HepG2 (cell line): ENCODE data around the gene RBM19. TPM values are rescaled to one million over a fixed set of nuclear protein-coding genes. Genes with fewer than 3 reads are reported as not detected.

Source experiments
- CHCHD3 ChIP-seq: sonication (generic); formaldehyde crosslinking; IDR thresholded peaks from 2 replicates; pipeline ENCODE4 v1.8.0; 2022; ENCODE audit warnings: mild to moderate bottlenecking, missing genetic modification reagents, moderate library complexity
- EHMT2 ChIP-seq: fragments of 200-600 bp; sonication (generic); IDR thresholded peaks from 2 replicates; pipeline ENCODE4 v1.7.0; 2017; ENCODE audit warnings: antibody characterized with exemption, low read depth, low read length, borderline replicate concordance
- FOXA1 ChIP-seq, 2 experiments: fragments of 450-650 bp in 1 of 2; sonication (generic) in 1 of 2; formaldehyde crosslinking in 1 of 2; IDR thresholded peaks; 2 replicates each; pipeline versions ENCODE4 v1.4.0 to v1.6.1; 2016 to 2020; ENCODE audit warnings: missing genetic modification reagents in 1 of 2
- FOXA3 ChIP-seq: IDR thresholded peaks from 2 replicates; pipeline ENCODE4 v1.6.1; 2016; ENCODE audit warnings: missing genetic modification reagents, missing compliant biosample characterization
- GRHL1 ChIP-seq: sonication (generic); formaldehyde crosslinking; conservative IDR thresholded peaks from 2 replicates; pipeline ENCODE4 v1.8.0; 2022; ENCODE audit warnings: missing genetic modification reagents
- HINFP ChIP-seq: sonication (generic); formaldehyde crosslinking; IDR thresholded peaks from 2 replicates; pipeline ENCODE4 v1.4.0; 2020; ENCODE audit warnings: low read depth, mild to moderate bottlenecking, missing genetic modification reagents
- PHF5A ChIP-seq: IDR thresholded peaks from one replicate; pipeline ENCODE4 v1.6.1; 2018; ENCODE audit warnings: low read depth, missing genetic modification reagents; ENCODE audit not compliant: unreplicated experiment
- SP5 ChIP-seq: IDR thresholded peaks from 2 replicates; pipeline ENCODE4 v1.6.1; 2016; ENCODE audit warnings: low read depth, borderline replicate concordance
- ZBTB21 ChIP-seq: sonication (generic); formaldehyde crosslinking; IDR thresholded peaks from 2 replicates; pipeline ENCODE4 v1.4.0; 2020; ENCODE audit warnings: missing genetic modification reagents
- ZMYM4 ChIP-seq: sonication (generic); formaldehyde crosslinking; IDR thresholded peaks from 2 replicates; pipeline ENCODE4 v1.8.1; 2023; ENCODE audit warnings: mild to moderate bottlenecking, missing genetic modification reagents
- ZNF138 ChIP-seq: sonication (generic); formaldehyde crosslinking; IDR thresholded peaks from 2 replicates; pipeline ENCODE4 v1.5.0; 2020; ENCODE audit warnings: mild to moderate bottlenecking, low read depth, missing genetic modification reagents
- ZNF34 ChIP-seq: sonication (generic); formaldehyde crosslinking; IDR thresholded peaks from 2 replicates; pipeline ENCODE4 v1.4.0; 2020; ENCODE audit warnings: mild to moderate bottlenecking, missing genetic modification reagents, borderline replicate concordance
- ZNF766 ChIP-seq: sonication (generic); formaldehyde crosslinking; IDR thresholded peaks from 2 replicates; pipeline ENCODE4 v1.5.0; 2020; ENCODE audit warnings: missing genetic modification reagents, borderline replicate concordance
- ZNF883 ChIP-seq: sonication (generic); formaldehyde crosslinking; IDR thresholded peaks from 2 replicates; pipeline ENCODE4 v1.5.1; 2020; ENCODE audit warnings: mild to moderate bottlenecking, missing genetic modification reagents; ENCODE audit errors: not compliant biosample characterization
- ZSCAN25 ChIP-seq: sonication (generic); formaldehyde crosslinking; IDR thresholded peaks from 2 replicates; pipeline ENCODE4 v1.8.0; 2022; ENCODE audit warnings: mild to moderate bottlenecking, missing genetic modification reagents
- polyA plus RNA-seq, 8 experiments: library from polyadenylated mRNA; depleted of rRNA in 3 of 8; stranded (reverse) in 7 of 8; unstranded in 1 of 8; fragments of >200 nt; fragmentation: Illumina TruSeq in 4 of 8; extraction: Trizol in 4 of 8; gene quantifications; 2 replicates each; pipeline versions ENCODE4 v1.2.1 to v1.2.3, GENCODE V29; 2011 to 2016; ENCODE audit warnings: low read depth in 4 of 8, missing spikeins in 1 of 8, mixed read lengths in 1 of 8; ENCODE audit not compliant: insufficient read depth in 1 of 8
- total RNA-seq, 5 experiments: library from RNA; depleted of rRNA; stranded (reverse); fragments of >200 nt; fragmentation: Illumina TruSeq; extraction: Trizol; gene quantifications; 2 replicates each; pipeline ENCODE4 v1.2.3, GENCODE V29; 2016; ENCODE audit warnings: low read depth in 1 of 5
- TF ChIP-seq, protein P1 (sequence below): sonication (generic); formaldehyde crosslinking; IDR thresholded peaks from 2 replicates; pipeline ENCODE4 v1.4.0; 2020; ENCODE audit warnings: missing genetic modification reagents, borderline replicate concordance
- TF ChIP-seq, protein P2 (sequence below): IDR thresholded peaks from 2 replicates; pipeline ENCODE4 v1.4.0; 2020; ENCODE audit warnings: mild to moderate bottlenecking, missing genetic modification reagents
- TF ChIP-seq, protein P3 (sequence below): IDR thresholded peaks from 2 replicates; pipeline ENCODE4 v1.6.1; 2016; ENCODE audit warnings: low read depth

Gene RBM19
- total and polyA plus RNA-seq, 2 of the 13 experiments (the other 11 are each of a cell fraction or from before 2014, with no cell fraction given), result 19.3 to 32.2 TPM

GRCh38 chr12:113770389-113770865 is 195.7 kb downstream of the RBM19 start (continued):
- TF ChIP-seq ZNF138 (CRISPR knock-in tag), result no peak
- TF ChIP-seq ZBTB21 (CRISPR knock-in tag), result peak; percentile 69; the same call in 1 of the 2 replicates
- peak; percentile 64; the same call in 1 of the 2 replicates for TF ChIP-seq FOXA1 (IDR thresholded peaks at IDR 0.05)
- peak; percentile 87 for TF ChIP-seq FOXA1 (CRISPR knock-in tag; IDR thresholded peaks at IDR 0.05)
- TF ChIP-seq, protein P1, sequence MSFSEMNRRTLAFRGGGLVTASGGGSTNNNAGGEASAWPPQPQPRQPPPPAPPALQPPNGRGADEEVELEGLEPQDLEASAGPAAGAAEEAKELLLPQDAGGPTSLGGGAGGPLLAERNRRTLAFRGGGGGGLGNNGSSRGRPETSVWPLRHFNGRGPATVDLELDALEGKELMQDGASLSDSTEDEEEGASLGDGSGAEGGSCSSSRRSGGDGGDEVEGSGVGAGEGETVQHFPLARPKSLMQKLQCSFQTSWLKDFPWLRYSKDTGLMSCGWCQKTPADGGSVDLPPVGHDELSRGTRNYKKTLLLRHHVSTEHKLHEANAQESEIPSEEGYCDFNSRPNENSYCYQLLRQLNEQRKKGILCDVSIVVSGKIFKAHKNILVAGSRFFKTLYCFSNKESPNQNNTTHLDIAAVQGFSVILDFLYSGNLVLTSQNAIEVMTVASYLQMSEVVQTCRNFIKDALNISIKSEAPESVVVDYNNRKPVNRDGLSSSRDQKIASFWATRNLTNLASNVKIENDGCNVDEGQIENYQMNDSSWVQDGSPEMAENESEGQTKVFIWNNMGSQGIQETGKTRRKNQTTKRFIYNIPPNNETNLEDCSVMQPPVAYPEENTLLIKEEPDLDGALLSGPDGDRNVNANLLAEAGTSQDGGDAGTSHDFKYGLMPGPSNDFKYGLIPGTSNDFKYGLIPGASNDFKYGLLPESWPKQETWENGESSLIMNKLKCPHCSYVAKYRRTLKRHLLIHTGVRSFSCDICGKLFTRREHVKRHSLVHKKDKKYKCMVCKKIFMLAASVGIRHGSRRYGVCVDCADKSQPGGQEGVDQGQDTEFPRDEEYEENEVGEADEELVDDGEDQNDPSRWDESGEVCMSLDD (CRISPR knock-in tag), result no peak
- TF ChIP-seq GRHL1 (CRISPR knock-in tag), result no peak
- TF ChIP-seq PHF5A (CRISPR knock-in tag), result peak; percentile 72
- peak; percentile 96 for TF ChIP-seq FOXA3 (CRISPR knock-in tag)
- TF ChIP-seq HINFP (CRISPR knock-in tag), result peak; percentile 78; the same call in 1 of the 2 replicates
- TF ChIP-seq ZNF766, result no peak
- peak; percentile 96 for TF ChIP-seq ZMYM4 (CRISPR knock-in tag)
- TF ChIP-seq SP5 (CRISPR knock-in tag), result peak; percentile 86
- peak; percentile 59; the same call in 1 of the 2 replicates for TF ChIP-seq EHMT2
- TF ChIP-seq ZNF34, result peak; percentile 52; the same call in 1 of the 2 replicates
- TF ChIP-seq ZNF883 (CRISPR knock-in tag), result no peak
- TF ChIP-seq ZSCAN25 (CRISPR knock-in tag), result peak; percentile 18; the same call in 1 of the 2 replicates
- TF ChIP-seq, protein P2, sequence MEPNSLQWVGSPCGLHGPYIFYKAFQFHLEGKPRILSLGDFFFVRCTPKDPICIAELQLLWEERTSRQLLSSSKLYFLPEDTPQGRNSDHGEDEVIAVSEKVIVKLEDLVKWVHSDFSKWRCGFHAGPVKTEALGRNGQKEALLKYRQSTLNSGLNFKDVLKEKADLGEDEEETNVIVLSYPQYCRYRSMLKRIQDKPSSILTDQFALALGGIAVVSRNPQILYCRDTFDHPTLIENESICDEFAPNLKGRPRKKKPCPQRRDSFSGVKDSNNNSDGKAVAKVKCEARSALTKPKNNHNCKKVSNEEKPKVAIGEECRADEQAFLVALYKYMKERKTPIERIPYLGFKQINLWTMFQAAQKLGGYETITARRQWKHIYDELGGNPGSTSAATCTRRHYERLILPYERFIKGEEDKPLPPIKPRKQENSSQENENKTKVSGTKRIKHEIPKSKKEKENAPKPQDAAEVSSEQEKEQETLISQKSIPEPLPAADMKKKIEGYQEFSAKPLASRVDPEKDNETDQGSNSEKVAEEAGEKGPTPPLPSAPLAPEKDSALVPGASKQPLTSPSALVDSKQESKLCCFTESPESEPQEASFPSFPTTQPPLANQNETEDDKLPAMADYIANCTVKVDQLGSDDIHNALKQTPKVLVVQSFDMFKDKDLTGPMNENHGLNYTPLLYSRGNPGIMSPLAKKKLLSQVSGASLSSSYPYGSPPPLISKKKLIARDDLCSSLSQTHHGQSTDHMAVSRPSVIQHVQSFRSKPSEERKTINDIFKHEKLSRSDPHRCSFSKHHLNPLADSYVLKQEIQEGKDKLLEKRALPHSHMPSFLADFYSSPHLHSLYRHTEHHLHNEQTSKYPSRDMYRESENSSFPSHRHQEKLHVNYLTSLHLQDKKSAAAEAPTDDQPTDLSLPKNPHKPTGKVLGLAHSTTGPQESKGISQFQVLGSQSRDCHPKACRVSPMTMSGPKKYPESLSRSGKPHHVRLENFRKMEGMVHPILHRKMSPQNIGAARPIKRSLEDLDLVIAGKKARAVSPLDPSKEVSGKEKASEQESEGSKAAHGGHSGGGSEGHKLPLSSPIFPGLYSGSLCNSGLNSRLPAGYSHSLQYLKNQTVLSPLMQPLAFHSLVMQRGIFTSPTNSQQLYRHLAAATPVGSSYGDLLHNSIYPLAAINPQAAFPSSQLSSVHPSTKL (CRISPR knock-in tag), result peak; percentile 97
- TF ChIP-seq, protein P3, sequence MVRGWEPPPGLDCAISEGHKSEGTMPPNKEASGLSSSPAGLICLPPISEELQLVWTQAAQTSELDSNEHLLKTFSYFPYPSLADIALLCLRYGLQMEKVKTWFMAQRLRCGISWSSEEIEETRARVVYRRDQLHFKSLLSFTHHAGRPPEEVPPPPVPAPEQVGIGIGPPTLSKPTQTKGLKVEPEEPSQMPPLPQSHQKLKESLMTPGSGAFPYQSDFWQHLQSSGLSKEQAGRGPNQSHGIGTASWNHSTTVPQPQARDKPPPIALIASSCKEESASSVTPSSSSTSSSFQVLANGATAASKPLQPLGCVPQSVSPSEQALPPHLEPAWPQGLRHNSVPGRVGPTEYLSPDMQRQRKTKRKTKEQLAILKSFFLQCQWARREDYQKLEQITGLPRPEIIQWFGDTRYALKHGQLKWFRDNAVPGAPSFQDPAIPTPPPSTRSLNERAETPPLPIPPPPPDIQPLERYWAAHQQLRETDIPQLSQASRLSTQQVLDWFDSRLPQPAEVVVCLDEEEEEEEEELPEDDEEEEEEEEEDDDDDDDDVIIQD (CRISPR knock-in tag), result peak; percentile 84
- no peak for TF ChIP-seq CHCHD3 (CRISPR knock-in tag)
